Liver (tissue), 9 donors: ENCODE measurements around the gene TSPO. TPM values are rescaled to one million over a fixed set of nuclear protein-coding genes. Genes with fewer than 3 reads are reported as not detected.

Experiments
- DNase-seq: peaks from one replicate; pipeline ENCODE4 v3.0.0-alpha.2; 2017; ENCODE audit warnings: low spot score
- H3K27ac ChIP-seq, 2 donors: one replicate each; pipeline ENCODE4 v1.7.0; 2013; ENCODE audit warnings: inconsistent platforms in 2 of 2, low read length in 2 of 2, control low read depth in 1 of 2, low read depth in 1 of 2, mild to moderate bottlenecking in 1 of 2
- H3K27me3 ChIP-seq, 4 donors: one replicate each; pipeline versions ENCODE4 v1.6.1 to v1.7.0; 2013; ENCODE audit warnings: low read length in 3 of 4, inconsistent platforms in 1 of 4, mild to moderate bottlenecking in 1 of 4, moderate library complexity in 1 of 4; ENCODE audit not compliant: control insufficient read depth in 4 of 4, insufficient read depth in 4 of 4
- H3K36me3 ChIP-seq, 4 donors: one replicate each; pipeline versions ENCODE4 v1.6.1 to v1.7.0; 2013; ENCODE audit warnings: low read length in 3 of 4, mild to moderate bottlenecking in 3 of 4, low read depth in 1 of 4, moderate library complexity in 1 of 4; ENCODE audit not compliant: control insufficient read depth in 4 of 4, insufficient read depth in 3 of 4
- H3K4me1 ChIP-seq, 4 donors: one replicate each; pipeline versions ENCODE4 v1.6.1 to v1.7.0; 2013; ENCODE audit warnings: low read length in 3 of 4, mild to moderate bottlenecking in 3 of 4, moderate library complexity in 1 of 4; ENCODE audit not compliant: control insufficient read depth in 4 of 4, insufficient read depth in 4 of 4
- H3K4me3 ChIP-seq, 3 donors: one replicate each; pipeline versions ENCODE4 v1.6.1 to v1.7.0; 2013; ENCODE audit warnings: low read length in 3 of 3, control low read depth in 1 of 3, low read depth in 1 of 3, mild to moderate bottlenecking in 1 of 3
- H3K9ac ChIP-seq, 2 donors: one replicate each; pipeline ENCODE4 v1.7.0; 2013; ENCODE audit warnings: low read length in 2 of 2, mild to moderate bottlenecking in 2 of 2, moderate library complexity in 2 of 2, control low read depth in 1 of 2, low read depth in 1 of 2
- H3K9me3 ChIP-seq, 4 donors: one replicate each; pipeline versions ENCODE4 v1.6.1 to v1.7.0; 2013; ENCODE audit warnings: low read length in 3 of 4; ENCODE audit not compliant: control insufficient read depth in 4 of 4
- EGR1 ChIP-seq, 2 donors: IDR thresholded peaks; 2 replicates each; pipeline ENCODE4 v1.6.1; 2016 to 2018; ENCODE audit warnings: antibody characterized with exemption in 2 of 2, low read depth in 2 of 2
- FOXA1 ChIP-seq: IDR thresholded peaks from 2 replicates; pipeline ENCODE4 v1.6.1; 2016; ENCODE audit warnings: antibody characterized with exemption
- FOXA2 ChIP-seq: IDR thresholded peaks from 2 replicates; pipeline ENCODE4 v1.6.1; 2016; ENCODE audit warnings: antibody characterized with exemption
- GABPA ChIP-seq, 2 donors: IDR thresholded peaks in 1 of 2; conservative IDR thresholded peaks in 1 of 2; 2 replicates each; pipeline ENCODE4 v1.6.1; 2016; ENCODE audit warnings: antibody characterized with exemption in 2 of 2, mild to moderate bottlenecking in 1 of 2, moderate library complexity in 1 of 2
- HNF4A ChIP-seq, 2 donors: conservative IDR thresholded peaks; 2 replicates each; pipeline ENCODE4 v1.6.1; 2016; ENCODE audit warnings: antibody characterized with exemption in 2 of 2, mild to moderate bottlenecking in 2 of 2
- HNF4G ChIP-seq: IDR thresholded peaks from 2 replicates; pipeline ENCODE4 v1.6.1; 2016; ENCODE audit warnings: antibody characterized with exemption
- JUND ChIP-seq, 2 donors: IDR thresholded peaks; 2 replicates each; pipeline ENCODE4 v1.6.1; 2016; ENCODE audit warnings: antibody characterized with exemption in 2 of 2
- MAX ChIP-seq: IDR thresholded peaks from 2 replicates; pipeline ENCODE4 v1.6.1; 2016; ENCODE audit warnings: antibody characterized with exemption
- NR2F2 ChIP-seq: IDR thresholded peaks from 2 replicates; pipeline ENCODE4 v1.6.1; 2016; ENCODE audit warnings: antibody characterized with exemption
- RAD21 ChIP-seq, 2 donors: IDR thresholded peaks; 2 replicates each; pipeline ENCODE4 v1.6.1; 2016; ENCODE audit warnings: antibody characterized with exemption in 2 of 2, mild to moderate bottlenecking in 2 of 2
- RXRA ChIP-seq, 2 donors: IDR thresholded peaks; 2 replicates each; pipeline ENCODE4 v1.6.1; 2017 to 2018; ENCODE audit warnings: antibody characterized with exemption in 2 of 2, mild to moderate bottlenecking in 1 of 2
- SP1 ChIP-seq: IDR thresholded peaks from 2 replicates; pipeline ENCODE4 v1.6.1; 2018; ENCODE audit warnings: antibody characterized with exemption, mild to moderate bottlenecking
- TAF1 ChIP-seq: conservative IDR thresholded peaks from 2 replicates; pipeline ENCODE4 v1.6.1; 2016; ENCODE audit warnings: antibody characterized with exemption, mild to moderate bottlenecking
- YY1 ChIP-seq: IDR thresholded peaks from 2 replicates; pipeline ENCODE4 v1.6.1; 2016; ENCODE audit warnings: antibody characterized with exemption, mild to moderate bottlenecking
- WGBS: extraction: QIAGEN DNeasy Blood & Tissue Kit; methylation state at CpG from one replicate; pipeline ENCODE4 v1.1.7; 2013; 5-methylcytosine and 5-hydroxymethylcytosine counted together
- polyA plus RNA-seq, 2 donors: library from polyadenylated mRNA; stranded (reverse) in 1 of 2; unstranded in 1 of 2; fragments of 200-250 nt in 1 of 2; fragments of >200 nt in 1 of 2; fragmentation: Nextera tagmentation in 1 of 2; extraction: Ambion mirVana in 1 of 2; gene quantifications; one replicate each; pipeline versions ENCODE4 v1.2.1 to v1.2.3, GENCODE V29; 2013 to 2015
- total RNA-seq, 2 donors: library from RNA; depleted of rRNA; stranded (reverse); fragments of >200 nt; gene quantifications; one replicate each; pipeline ENCODE4 v1.2.3, GENCODE V29; 2014
- TF ChIP-seq, protein P1 (sequence below): IDR thresholded peaks from 2 replicates; pipeline ENCODE4 v1.6.1; 2016; ENCODE audit warnings: antibody characterized with exemption
- TF ChIP-seq, protein P2 (sequence below): IDR thresholded peaks from 2 replicates; pipeline ENCODE4 v1.6.1; 2016; ENCODE audit warnings: antibody characterized with exemption
- TF ChIP-seq, protein P3 (sequence below): IDR thresholded peaks from 2 replicates; pipeline ENCODE4 v1.6.1; 2016; ENCODE audit warnings: antibody characterized with exemption, mild to moderate bottlenecking
- TF ChIP-seq, protein P4 (sequence below): fragments of 150-350 bp; IDR thresholded peaks from 2 replicates; pipeline ENCODE4 v1.5.1; 2017; ENCODE audit warnings: improper control_type of control experiment, low read depth, low read length; ENCODE audit not compliant: missing input control
- donor health status: healthy.
- donor health status: healthy.
- donor health status: healthy.
- donor health status: healthy.
- donor health status: healthy.

TSPO gene
- total and polyA plus RNA-seq, 4 donors: 27.6 to 61.9 (median 40.2) TPM

- TF ChIP-seq, protein P1, sequence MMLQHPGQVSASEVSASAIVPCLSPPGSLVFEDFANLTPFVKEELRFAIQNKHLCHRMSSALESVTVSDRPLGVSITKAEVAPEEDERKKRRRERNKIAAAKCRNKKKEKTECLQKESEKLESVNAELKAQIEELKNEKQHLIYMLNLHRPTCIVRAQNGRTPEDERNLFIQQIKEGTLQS: no peak
These were observed 51.5 kb downstream of the TSPO start (continued) for GRCh38 chr22:43202756-43203410.

DNA sequence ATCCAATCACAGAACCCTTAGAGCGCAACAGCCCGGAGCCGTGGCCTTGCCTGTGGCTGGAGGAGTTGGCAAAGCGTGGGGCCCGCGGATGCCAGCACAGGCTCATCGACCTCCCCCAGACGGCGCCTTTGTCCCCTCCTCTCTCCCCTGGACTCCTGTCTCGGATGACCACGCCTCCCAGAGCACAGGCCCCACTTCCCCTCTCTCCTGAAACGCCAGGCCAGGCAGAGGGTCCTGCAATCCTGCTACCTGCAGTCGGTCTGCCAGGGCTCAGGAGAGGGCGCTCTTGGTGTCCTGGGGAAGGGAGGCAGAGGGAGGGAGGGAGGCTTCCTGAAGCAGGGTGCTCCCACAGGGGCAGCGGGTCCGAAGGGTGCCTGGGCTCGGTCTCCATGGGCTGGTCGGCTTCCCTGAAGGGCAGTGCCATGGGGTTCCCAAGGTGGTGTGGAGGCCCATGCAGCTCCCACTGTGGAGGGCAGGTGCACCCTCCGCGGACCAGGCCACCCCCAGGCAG lies 52.2 kb downstream of the TSPO start:
- Histone ChIP-seq H3K9me3 (no peaks in the 10 kb centered on the region), H3K27me3 (no peaks in the 10 kb centered on the region), H3K36me3 (no peaks in the 10 kb centered on the region), H3K4me1 (no peaks in the 10 kb centered on the region), H3K27ac (no peak overlapping the region), H3K4me3 (no peak overlapping the region), H3K9ac (no peak overlapping the region)
- DNase-seq: no peak
- WGBS: 83% methylated on average over 20 of the region's 20 CpGs
- TF ChIP-seq SP1 (no peak), YY1 (no peak), JUND (IDR thresholded peaks at IDR 0.05) (no peak), FOXA2 (no peak), GABPA (IDR thresholded peaks at IDR 0.05 in 1 of 2, conservative IDR thresholded peaks at IDR 0.05 in 1 of 2) (no peak), NR2F2 (no peak), MAX (no peak), FOXA1 (no peak), HNF4G (no peak), RAD21 (IDR thresholded peaks at IDR 0.05) (no peak), RXRA (IDR thresholded peaks at IDR 0.05) (no peak), HNF4A (conservative IDR thresholded peaks at IDR 0.05) (no peak), TAF1 (no peak), EGR1 (IDR thresholded peaks at IDR 0.05; ENCODE audit: low read depth in 2 of 2) (no peak)
- TF ChIP-seq, protein P1: no peak
- TF ChIP-seq, protein P2, sequence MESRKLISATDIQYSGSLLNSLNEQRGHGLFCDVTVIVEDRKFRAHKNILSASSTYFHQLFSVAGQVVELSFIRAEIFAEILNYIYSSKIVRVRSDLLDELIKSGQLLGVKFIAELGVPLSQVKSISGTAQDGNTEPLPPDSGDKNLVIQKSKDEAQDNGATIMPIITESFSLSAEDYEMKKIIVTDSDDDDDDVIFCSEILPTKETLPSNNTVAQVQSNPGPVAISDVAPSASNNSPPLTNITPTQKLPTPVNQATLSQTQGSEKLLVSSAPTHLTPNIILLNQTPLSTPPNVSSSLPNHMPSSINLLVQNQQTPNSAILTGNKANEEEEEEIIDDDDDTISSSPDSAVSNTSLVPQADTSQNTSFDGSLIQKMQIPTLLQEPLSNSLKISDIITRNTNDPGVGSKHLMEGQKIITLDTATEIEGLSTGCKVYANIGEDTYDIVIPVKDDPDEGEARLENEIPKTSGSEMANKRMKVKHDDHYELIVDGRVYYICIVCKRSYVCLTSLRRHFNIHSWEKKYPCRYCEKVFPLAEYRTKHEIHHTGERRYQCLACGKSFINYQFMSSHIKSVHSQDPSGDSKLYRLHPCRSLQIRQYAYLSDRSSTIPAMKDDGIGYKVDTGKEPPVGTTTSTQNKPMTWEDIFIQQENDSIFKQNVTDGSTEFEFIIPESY: no peak
- TF ChIP-seq, protein P3, sequence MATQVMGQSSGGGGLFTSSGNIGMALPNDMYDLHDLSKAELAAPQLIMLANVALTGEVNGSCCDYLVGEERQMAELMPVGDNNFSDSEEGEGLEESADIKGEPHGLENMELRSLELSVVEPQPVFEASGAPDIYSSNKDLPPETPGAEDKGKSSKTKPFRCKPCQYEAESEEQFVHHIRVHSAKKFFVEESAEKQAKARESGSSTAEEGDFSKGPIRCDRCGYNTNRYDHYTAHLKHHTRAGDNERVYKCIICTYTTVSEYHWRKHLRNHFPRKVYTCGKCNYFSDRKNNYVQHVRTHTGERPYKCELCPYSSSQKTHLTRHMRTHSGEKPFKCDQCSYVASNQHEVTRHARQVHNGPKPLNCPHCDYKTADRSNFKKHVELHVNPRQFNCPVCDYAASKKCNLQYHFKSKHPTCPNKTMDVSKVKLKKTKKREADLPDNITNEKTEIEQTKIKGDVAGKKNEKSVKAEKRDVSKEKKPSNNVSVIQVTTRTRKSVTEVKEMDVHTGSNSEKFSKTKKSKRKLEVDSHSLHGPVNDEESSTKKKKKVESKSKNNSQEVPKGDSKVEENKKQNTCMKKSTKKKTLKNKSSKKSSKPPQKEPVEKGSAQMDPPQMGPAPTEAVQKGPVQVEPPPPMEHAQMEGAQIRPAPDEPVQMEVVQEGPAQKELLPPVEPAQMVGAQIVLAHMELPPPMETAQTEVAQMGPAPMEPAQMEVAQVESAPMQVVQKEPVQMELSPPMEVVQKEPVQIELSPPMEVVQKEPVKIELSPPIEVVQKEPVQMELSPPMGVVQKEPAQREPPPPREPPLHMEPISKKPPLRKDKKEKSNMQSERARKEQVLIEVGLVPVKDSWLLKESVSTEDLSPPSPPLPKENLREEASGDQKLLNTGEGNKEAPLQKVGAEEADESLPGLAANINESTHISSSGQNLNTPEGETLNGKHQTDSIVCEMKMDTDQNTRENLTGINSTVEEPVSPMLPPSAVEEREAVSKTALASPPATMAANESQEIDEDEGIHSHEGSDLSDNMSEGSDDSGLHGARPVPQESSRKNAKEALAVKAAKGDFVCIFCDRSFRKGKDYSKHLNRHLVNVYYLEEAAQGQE: no peak
- TF ChIP-seq, protein P4, sequence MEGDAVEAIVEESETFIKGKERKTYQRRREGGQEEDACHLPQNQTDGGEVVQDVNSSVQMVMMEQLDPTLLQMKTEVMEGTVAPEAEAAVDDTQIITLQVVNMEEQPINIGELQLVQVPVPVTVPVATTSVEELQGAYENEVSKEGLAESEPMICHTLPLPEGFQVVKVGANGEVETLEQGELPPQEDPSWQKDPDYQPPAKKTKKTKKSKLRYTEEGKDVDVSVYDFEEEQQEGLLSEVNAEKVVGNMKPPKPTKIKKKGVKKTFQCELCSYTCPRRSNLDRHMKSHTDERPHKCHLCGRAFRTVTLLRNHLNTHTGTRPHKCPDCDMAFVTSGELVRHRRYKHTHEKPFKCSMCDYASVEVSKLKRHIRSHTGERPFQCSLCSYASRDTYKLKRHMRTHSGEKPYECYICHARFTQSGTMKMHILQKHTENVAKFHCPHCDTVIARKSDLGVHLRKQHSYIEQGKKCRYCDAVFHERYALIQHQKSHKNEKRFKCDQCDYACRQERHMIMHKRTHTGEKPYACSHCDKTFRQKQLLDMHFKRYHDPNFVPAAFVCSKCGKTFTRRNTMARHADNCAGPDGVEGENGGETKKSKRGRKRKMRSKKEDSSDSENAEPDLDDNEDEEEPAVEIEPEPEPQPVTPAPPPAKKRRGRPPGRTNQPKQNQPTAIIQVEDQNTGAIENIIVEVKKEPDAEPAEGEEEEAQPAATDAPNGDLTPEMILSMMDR: no peak
